Measurements from ENCODE around the gene LAMB1. TPM values are rescaled to one million over a fixed set of nuclear protein-coding genes. Genes with fewer than 3 reads are reported as not detected.

Gene LAMB1
- total RNA-seq, 1 donor from 2014 or later: 60.0 TPM

DNA sequence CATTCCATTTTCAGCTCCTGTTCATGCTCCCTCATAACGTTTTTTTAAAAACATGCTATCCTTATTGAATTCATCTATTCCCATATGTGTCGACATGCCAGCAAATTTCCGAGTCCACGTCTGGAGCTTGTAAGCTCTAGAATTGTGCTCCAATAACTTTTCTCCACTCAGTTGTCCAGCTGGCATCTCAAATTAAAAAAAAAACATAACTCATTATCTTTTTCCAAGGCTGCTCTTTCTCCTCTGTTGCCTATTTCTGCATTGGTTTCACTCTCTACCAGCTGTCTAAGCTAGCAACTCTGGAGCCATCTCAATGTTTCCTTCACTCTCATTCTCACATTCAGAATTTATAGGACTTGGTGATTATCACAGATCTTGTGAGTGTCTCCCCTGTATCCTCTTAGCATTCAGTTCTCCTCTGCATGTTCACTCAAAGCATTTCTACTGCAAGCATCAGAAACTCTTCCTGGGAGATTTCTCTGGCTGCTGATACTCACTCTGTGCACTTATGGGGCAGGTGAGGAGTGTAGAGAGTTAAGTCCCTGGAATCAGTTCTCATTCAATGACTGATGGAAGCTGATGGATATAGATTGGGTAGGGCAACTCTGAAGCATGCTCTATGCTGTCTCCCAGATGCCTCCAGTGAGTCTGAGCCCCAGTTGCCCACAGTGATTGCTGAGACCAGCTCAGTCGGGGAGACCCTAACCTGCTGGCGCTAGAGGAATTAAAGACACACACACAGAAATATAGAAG lies 118.7 kb downstream of the LAMB1 start:
- intact Hi-C loops (cut with micrococcal nuclease): no loop called here
- TF ChIP-seq CTCF (IDR thresholded peaks at IDR 0.05; ENCODE audit: borderline replicate concordance): no peak
- DNase-seq: no peak
- Histone ChIP-seq H3K4me3 (no peak overlapping the region), H3K27ac (replicated peaks) (no peak overlapping the region), H3K4me1 (no peaks in the 10 kb centered on the region), H3K27me3 (ENCODE audit: low read depth) (peaks cover 8% of the 10 kb centered on the region), H3K9me3 (replicated peaks) (no peaks in the 10 kb centered on the region), H3K36me3 (no peaks in the 10 kb centered on the region)

DNA sequence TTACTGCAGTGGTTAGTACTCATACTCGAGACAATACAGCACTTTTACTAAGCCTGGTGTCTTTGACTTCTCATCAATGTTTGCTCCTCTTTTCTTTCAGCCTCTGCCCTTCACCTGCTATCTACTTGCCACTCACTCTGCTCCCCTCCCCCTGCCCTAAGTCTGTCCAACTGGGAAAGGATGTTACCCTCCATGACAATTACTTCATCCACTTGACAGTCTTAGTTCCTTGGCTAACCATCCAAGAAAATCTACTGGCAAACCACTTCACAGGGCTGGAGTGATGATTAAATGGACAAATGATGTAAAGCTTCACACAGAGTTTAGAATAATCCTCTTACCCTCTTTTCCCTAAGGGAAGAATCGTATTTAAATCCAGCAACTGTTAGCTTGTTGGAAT lies 120.2 kb downstream of the LAMB1 start:
- TF ChIP-seq CTCF (IDR thresholded peaks at IDR 0.05; ENCODE audit: borderline replicate concordance): no peak
- Histone ChIP-seq H3K27ac (replicated peaks) (no peak overlapping the region), H3K4me3 (no peak overlapping the region), H3K4me1 (no peaks in the 10 kb centered on the region), H3K36me3 (no peaks in the 10 kb centered on the region), H3K27me3 (ENCODE audit: low read depth) (peaks cover 8% of the 10 kb centered on the region), H3K9me3 (replicated peaks) (no peaks in the 10 kb centered on the region)
- no peak for DNase-seq
- intact Hi-C loops (cut with micrococcal nuclease): no loop called here

GRCh38 chr7:107879400-107880035 lies 123.4 kb downstream of the LAMB1 start:
- Histone ChIP-seq H3K27ac (replicated peaks) (no peak overlapping the region), H3K4me3 (no peak overlapping the region), H3K36me3 (no peaks in the 10 kb centered on the region), H3K9me3 (replicated peaks) (no peaks in the 10 kb centered on the region), H3K27me3 (ENCODE audit: low read depth) (no peaks in the 10 kb centered on the region), H3K4me1 (peaks cover 9% of the 10 kb centered on the region)
- intact Hi-C loops (cut with micrococcal nuclease): loop anchor here (10.0 kb wide), 2 partner anchors 135 to 415 kb away; partner anchors contain the start of gene CBLL1
- peak; percentile 79 for TF ChIP-seq CTCF (IDR thresholded peaks at IDR 0.05; ENCODE audit: borderline replicate concordance)
- no peak for DNase-seq

- peaks cover 11% of the 10 kb centered on the region for H3K4me1 ChIP-seq
- no peaks in the 10 kb centered on the region for H3K36me3 ChIP-seq
- no peak for TF ChIP-seq CTCF (IDR thresholded peaks at IDR 0.05; ENCODE audit: borderline replicate concordance)
- no peak overlapping the region for H3K4me3 ChIP-seq
- intact Hi-C loops (cut with micrococcal nuclease): loop anchor here (10.0 kb wide), 2 partner anchors 134 to 414 kb away; partner anchors contain the start of gene CBLL1
- H3K27me3 ChIP-seq (ENCODE audit: low read depth): no peaks in the 10 kb centered on the region
- no peak for DNase-seq
- H3K27ac ChIP-seq (replicated peaks): no peak overlapping the region
- H3K9me3 ChIP-seq (replicated peaks): no peaks in the 10 kb centered on the region
These were observed 124.3 kb downstream of the LAMB1 start for GRCh38 chr7:107878636-107879035.

GRCh38 chr7:107877731-107878382 lies 125.1 kb downstream of the LAMB1 start:
- no peak overlapping the region for H3K4me3 ChIP-seq
- H3K27me3 ChIP-seq (ENCODE audit: low read depth): no peaks in the 10 kb centered on the region
- no peak for DNase-seq
- no peaks in the 10 kb centered on the region for H3K9me3 ChIP-seq (replicated peaks)
- H3K4me1 ChIP-seq: peaks cover 11% of the 10 kb centered on the region
- intact Hi-C loops (cut with micrococcal nuclease): loop anchor here (10.0 kb wide), 2 partner anchors 133 to 413 kb away; partner anchors contain the start of gene CBLL1
- H3K27ac ChIP-seq (replicated peaks): no peak overlapping the region
- no peak for TF ChIP-seq CTCF (IDR thresholded peaks at IDR 0.05; ENCODE audit: borderline replicate concordance)
- no peaks in the 10 kb centered on the region for H3K36me3 ChIP-seq

All from left ventricle myocardium inferior (tissue), 1 donor.